OCI-LY3 (cell line): ENCODE data around the gene SLC6A6.

Source experiments
- CTCF ChIP-seq: fragments of 200-600, 300-600 bp; sonication (generic); IDR thresholded peaks from 2 replicates; pipeline ENCODE4 v1.5.1; 2014; ENCODE audit warnings: antibody characterized with exemption, low read length, low read depth
- EZH2phosphoT487 ChIP-seq: fragments of 200-600 bp; shearing (Covaris generic); IDR thresholded peaks from 2 replicates; pipeline ENCODE4 v1.6.1; 2018; ENCODE audit warnings: antibody characterized with exemption, mixed run types, low read depth

GRCh38 chr3:14405360-14406238, 3.2 kb downstream of the SLC6A6 start:
- TF ChIP-seq CTCF: no peak
- TF ChIP-seq EZH2phosphoT487: no peak
